Thymus (tissue), 11 donors: Measurements from ENCODE around the gene DNAJC9. TPM values are rescaled to one million over a fixed set of nuclear protein-coding genes. Genes with fewer than 3 reads are reported as not detected.

Experiments
- DNase-seq, 9 donors: peaks; one replicate each; pipeline ENCODE4 v3.0.0-alpha.2; 2013; ENCODE audit warnings: low spot score in 9 of 9, low read depth in 6 of 9, missing footprints in 1 of 9
- H3K27ac ChIP-seq, 2 donors: one replicate each; pipeline ENCODE4 v1.5.1; 2013; ENCODE audit warnings: control low read depth in 1 of 2, low read depth in 1 of 2, low read length in 1 of 2, mild to moderate bottlenecking in 1 of 2, moderate library complexity in 1 of 2
- H3K27me3 ChIP-seq, 2 donors: one replicate each; pipeline ENCODE4 v1.5.1; 2013; ENCODE audit warnings: low read length in 1 of 2; ENCODE audit not compliant: control insufficient read depth in 2 of 2, insufficient read depth in 1 of 2
- H3K36me3 ChIP-seq, 2 donors: one replicate each; pipeline ENCODE4 v1.5.1; 2013; ENCODE audit warnings: low read length in 1 of 2, mild to moderate bottlenecking in 1 of 2, moderate library complexity in 1 of 2; ENCODE audit not compliant: control insufficient read depth in 2 of 2, insufficient read depth in 2 of 2
- H3K4me1 ChIP-seq, 2 donors: one replicate each; pipeline ENCODE4 v1.5.1; 2013; ENCODE audit warnings: low read length in 2 of 2; ENCODE audit not compliant: control insufficient read depth in 2 of 2, insufficient read depth in 2 of 2
- H3K4me3 ChIP-seq, 2 donors: one replicate each; pipeline ENCODE4 v1.5.1; 2013; ENCODE audit warnings: low read length in 2 of 2, control low read depth in 1 of 2, mild to moderate bottlenecking in 1 of 2
- H3K9me3 ChIP-seq, 2 donors: one replicate each; pipeline ENCODE4 v1.5.1; 2013; ENCODE audit warnings: low read length in 1 of 2, mild to moderate bottlenecking in 1 of 2; ENCODE audit not compliant: control insufficient read depth in 2 of 2, insufficient read depth in 1 of 2
- WGBS: extraction: QIAGEN DNeasy Blood & Tissue Kit; methylation state at CpG from one replicate; pipeline ENCODE4 v1.1.7; 2013; 5-methylcytosine and 5-hydroxymethylcytosine counted together
- polyA plus RNA-seq: library from polyadenylated mRNA; stranded (reverse); fragments of 200-250 nt; gene quantifications from one replicate; pipeline ENCODE4 v1.2.3, GENCODE V29; 2013
- total RNA-seq: library from RNA; stranded (reverse); fragments of 120-200 nt; gene quantifications from one replicate; pipeline ENCODE4 v1.2.4, GENCODE V29; 2013
- donor health status: healthy.

Gene DNAJC9
- total and polyA plus RNA-seq, 2 donors, result 21.6 to 48.7 TPM

GRCh38 chr10:73228247-73228646, 18.8 kb downstream of the DNAJC9 start:
- H3K4me1 ChIP-seq, result no peaks in the 10 kb centered on the region
- no peak overlapping the region for H3K4me3 ChIP-seq
- no peak overlapping the region for H3K27ac ChIP-seq
- WGBS, result 97% methylated on average over 3 of the region's 3 CpGs
- no peaks in the 10 kb centered on the region for H3K9me3 ChIP-seq
- no peaks in the 10 kb centered on the region for H3K27me3 ChIP-seq
- H3K36me3 ChIP-seq, result peaks cover 4 to 26% of the 10 kb centered on the region in 2 donors
- DNase-seq, result no peak

- no peaks in the 10 kb centered on the region for H3K4me1 ChIP-seq
- no peak overlapping the region for H3K4me3 ChIP-seq
- DNase-seq, result no peak
- no peaks in the 10 kb centered on the region for H3K9me3 ChIP-seq
- H3K27me3 ChIP-seq, result no peaks in the 10 kb centered on the region
- no peak overlapping the region for H3K27ac ChIP-seq
- peaks cover 0 to 13% of the 10 kb centered on the region in 2 donors for H3K36me3 ChIP-seq
Observed at GRCh38 chr10:73226663-73227062, 20.4 kb downstream of the DNAJC9 start.

- no peak for DNase-seq
- Histone ChIP-seq H3K27me3 (no peaks in the 10 kb centered on the region), H3K4me1 (no peaks in the 10 kb centered on the region), H3K36me3 (peaks cover 0 to 7% of the 10 kb centered on the region in 2 donors), H3K4me3 (no peak overlapping the region), H3K9me3 (no peaks in the 10 kb centered on the region), H3K27ac (no peak overlapping the region)
Observed at GRCh38 chr10:73225518-73225917, 21.5 kb downstream of the DNAJC9 start.

GRCh38 chr10:73220989-73221388, 26.1 kb downstream of the DNAJC9 start:
- WGBS, result 97% methylated on average over 1 of the region's 1 CpG
- no peak for DNase-seq
- H3K4me3 ChIP-seq, result no peak overlapping the region
- no peaks in the 10 kb centered on the region for H3K27me3 ChIP-seq
- no peaks in the 10 kb centered on the region for H3K4me1 ChIP-seq
- H3K9me3 ChIP-seq, result no peaks in the 10 kb centered on the region
- no peak overlapping the region for H3K27ac ChIP-seq
- peaks cover 5 to 19% of the 10 kb centered on the region in 2 donors for H3K36me3 ChIP-seq

GRCh38 chr10:73219384-73219783, 27.7 kb downstream of the DNAJC9 start:
- no peaks in the 10 kb centered on the region for H3K4me1 ChIP-seq
- H3K27ac ChIP-seq, result no peak overlapping the region
- H3K4me3 ChIP-seq, result no peak overlapping the region
- H3K27me3 ChIP-seq, result no peaks in the 10 kb centered on the region
- no peaks in the 10 kb centered on the region for H3K9me3 ChIP-seq
- DNase-seq, result no peak
- peaks cover 5 to 19% of the 10 kb centered on the region in 2 donors for H3K36me3 ChIP-seq

GRCh38 chr10:73218431-73219191, 28.4 kb downstream of the DNAJC9 start:
- WGBS, result 97% methylated on average over 2 of the region's 2 CpGs
- no peak overlapping the region for H3K4me3 ChIP-seq
- H3K27ac ChIP-seq, result no peak overlapping the region
- peak in 3 of 9 donors; percentile 5 to 20 (median 14) for DNase-seq
- H3K36me3 ChIP-seq, result peaks cover 5 to 19% of the 10 kb centered on the region in 2 donors
- H3K4me1 ChIP-seq, result no peaks in the 10 kb centered on the region
- H3K27me3 ChIP-seq, result no peaks in the 10 kb centered on the region
- no peaks in the 10 kb centered on the region for H3K9me3 ChIP-seq

- Histone ChIP-seq H3K4me1 (no peaks in the 10 kb centered on the region), H3K4me3 (no peak overlapping the region), H3K36me3 (peaks cover 5 to 19% of the 10 kb centered on the region in 2 donors), H3K9me3 (no peaks in the 10 kb centered on the region), H3K27me3 (no peaks in the 10 kb centered on the region), H3K27ac (no peak overlapping the region)
- DNase-seq, result no peak
- WGBS, result 96% methylated on average over 2 of the region's 2 CpGs
Observed at GRCh38 chr10:73217628-73218027, 29.4 kb downstream of the DNAJC9 start.

- Histone ChIP-seq H3K9me3 (no peaks in the 10 kb centered on the region), H3K27ac (no peak overlapping the region), H3K36me3 (peaks cover 8 to 26% of the 10 kb centered on the region in 2 donors), H3K4me3 (no peak overlapping the region), H3K27me3 (no peaks in the 10 kb centered on the region), H3K4me1 (no peaks in the 10 kb centered on the region)
- DNase-seq, result no peak
- 99% methylated on average over 1 of the region's 1 CpG for WGBS
Observed at GRCh38 chr10:73215749-73216148, 31.3 kb downstream of the DNAJC9 start.

- DNase-seq, result no peak
- no peak overlapping the region for H3K4me3 ChIP-seq
- no peak overlapping the region for H3K27ac ChIP-seq
- no peaks in the 10 kb centered on the region for H3K27me3 ChIP-seq
- H3K4me1 ChIP-seq, result no peaks in the 10 kb centered on the region
- H3K36me3 ChIP-seq, result peaks cover 2 to 16% of the 10 kb centered on the region in 2 donors
- H3K9me3 ChIP-seq, result peaks cover 0 to 8% of the 10 kb centered on the region in 2 donors
- 97% methylated on average over 4 of the region's 4 CpGs for WGBS
Observed at GRCh38 chr10:73211106-73211811, 35.8 kb downstream of the DNAJC9 start.
